HG03025 (cell line): Measurements from ENCODE around the gene POC5.
"Not testable (repeated sequence)": the region's sequence is repeated elsewhere in the genome, so short reads cannot be mapped to it uniquely, and the experiment has no call there.

ENCODE experiments used
- ATAC-seq: cut with Tn5 transposase; IDR thresholded peaks from one replicate; pipeline ENCODE4 v1.9.1; 2021; ENCODE audit warnings: mild to moderate bottlenecking, moderate library complexity; ENCODE audit not compliant: unreplicated experiment, low FRiP score

POC5 gene, protein sequence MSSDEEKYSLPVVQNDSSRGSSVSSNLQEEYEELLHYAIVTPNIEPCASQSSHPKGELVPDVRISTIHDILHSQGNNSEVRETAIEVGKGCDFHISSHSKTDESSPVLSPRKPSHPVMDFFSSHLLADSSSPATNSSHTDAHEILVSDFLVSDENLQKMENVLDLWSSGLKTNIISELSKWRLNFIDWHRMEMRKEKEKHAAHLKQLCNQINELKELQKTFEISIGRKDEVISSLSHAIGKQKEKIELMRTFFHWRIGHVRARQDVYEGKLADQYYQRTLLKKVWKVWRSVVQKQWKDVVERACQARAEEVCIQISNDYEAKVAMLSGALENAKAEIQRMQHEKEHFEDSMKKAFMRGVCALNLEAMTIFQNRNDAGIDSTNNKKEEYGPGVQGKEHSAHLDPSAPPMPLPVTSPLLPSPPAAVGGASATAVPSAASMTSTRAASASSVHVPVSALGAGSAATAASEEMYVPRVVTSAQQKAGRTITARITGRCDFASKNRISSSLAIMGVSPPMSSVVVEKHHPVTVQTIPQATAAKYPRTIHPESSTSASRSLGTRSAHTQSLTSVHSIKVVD

DNA sequence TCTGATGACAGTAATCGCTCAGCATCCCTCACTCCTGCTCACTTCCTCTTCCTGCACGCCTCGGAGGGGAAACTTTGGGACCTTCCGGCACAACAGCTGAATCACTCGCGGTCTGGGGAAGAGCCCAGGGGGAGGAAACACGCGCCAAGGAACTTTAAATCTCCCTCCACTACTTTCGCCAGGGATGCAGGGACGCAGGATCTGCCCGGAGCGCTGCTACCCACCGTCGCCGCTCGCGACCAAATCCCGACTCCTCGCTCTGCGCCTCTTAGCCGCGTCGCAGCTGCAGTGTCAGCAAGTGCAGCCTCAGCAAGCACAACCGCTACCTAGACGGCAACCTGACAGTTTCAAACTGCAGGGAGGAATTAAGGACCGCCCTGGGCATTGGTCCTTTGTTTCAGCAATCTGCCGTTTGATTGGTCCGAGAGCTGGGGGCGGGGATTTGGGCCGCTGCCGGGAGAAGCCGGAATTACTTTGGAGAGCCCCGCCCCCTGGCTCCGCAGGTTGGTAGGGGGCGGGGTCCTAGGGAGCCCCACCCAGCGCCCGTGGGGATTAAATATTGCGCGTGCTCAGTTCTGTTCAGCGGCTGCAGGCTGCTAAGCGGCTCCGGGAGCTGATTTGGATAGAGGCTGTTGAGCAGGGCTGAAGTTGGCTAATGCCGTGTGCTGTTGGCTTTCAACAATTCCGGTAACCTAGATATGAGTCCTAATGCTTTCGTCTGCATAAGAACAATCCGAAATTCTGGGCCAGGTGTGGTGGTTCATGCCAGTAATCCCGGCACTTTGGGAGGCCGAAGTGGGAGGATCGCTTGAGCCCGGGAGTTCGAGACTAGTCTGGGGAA, at the start of gene POC5:
TSS of gene POC5 (minus strand) at position 356 of the 841 bp plus-strand sequence. CDS start 4,500 bp downstream, outside the sequence.
- peak; percentile 97 for ATAC-seq

DNA sequence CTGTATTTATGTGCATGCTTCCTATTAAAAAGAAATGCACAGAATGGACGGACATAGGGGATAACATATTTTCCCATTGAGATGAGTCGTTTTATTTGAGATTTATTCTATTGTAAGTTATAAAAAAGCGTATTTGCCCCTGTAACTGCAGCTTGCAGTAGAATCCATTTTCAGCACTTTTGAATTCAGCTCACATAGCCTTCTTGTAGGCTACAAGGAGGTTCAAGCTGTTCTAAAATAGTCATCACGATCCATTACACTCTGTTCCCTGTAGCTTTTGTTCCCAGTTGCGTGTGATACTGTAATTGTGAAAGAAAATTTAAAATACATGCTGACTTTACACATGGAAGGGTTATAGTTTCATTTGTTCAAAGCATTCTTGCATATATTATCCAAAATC, 40.9 kb upstream of the POC5 start:
- ATAC-seq, result no peak

DNA sequence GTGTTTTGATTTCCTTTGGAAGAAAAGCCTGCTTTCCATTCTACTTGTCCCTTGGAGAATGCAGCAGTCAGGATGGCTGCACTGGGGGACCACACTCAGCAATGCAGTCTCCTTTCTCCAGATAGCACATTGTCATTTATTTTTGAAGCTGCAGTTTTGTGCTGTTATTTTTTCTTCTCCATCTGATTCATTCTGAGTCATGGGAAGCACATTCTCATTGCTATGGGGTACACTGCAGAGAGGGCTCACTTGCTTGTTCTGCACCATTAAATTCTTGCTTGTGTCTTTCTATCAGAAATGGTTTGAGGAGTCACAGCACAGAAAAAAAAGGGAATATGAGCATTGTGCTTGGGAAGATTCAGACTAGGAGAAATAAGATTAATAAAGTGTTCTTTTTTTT, 39.7 kb upstream of the POC5 start:
- no peak for ATAC-seq

DNA sequence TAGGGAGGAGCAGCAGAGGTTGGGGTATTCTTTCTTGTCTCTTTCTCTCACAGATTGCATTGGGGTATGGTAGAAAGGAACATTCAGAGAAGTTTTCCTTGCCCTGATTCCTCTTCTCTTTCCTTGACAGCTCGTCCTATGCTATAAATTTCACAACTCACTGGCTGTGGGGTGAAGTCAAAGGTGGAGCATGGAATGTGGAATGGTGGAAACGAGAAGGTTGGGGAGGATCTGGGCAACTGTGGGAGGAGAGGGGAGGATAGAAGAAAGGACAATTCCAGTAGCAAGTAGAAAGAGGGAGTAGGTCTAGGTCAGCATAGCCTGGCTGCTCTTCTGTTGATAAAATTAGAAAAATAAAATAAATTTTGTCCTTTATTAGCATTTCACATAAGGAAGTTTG, 39.0 kb upstream of the POC5 start:
- ATAC-seq, result no peak

DNA sequence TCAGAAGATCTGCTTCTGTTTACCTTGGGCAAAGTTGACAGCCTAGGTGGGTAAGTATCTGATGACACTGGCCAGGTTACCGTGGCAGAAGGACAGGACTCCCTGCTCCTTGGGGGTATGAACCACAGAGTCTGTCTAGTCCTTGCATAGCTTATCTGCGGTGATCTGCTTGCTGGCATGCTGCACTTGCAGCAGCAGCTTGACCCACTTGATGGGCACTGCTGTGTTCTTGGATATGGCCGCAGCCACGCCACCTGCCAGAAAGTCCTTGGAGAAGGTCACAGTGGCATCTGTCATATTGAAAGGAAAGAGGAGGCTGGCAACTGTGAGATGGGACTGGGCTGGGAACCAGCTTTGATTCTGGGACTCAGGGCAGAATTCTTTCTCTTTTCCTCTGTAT, 35.9 kb upstream of the POC5 start:
- no peak for ATAC-seq

DNA sequence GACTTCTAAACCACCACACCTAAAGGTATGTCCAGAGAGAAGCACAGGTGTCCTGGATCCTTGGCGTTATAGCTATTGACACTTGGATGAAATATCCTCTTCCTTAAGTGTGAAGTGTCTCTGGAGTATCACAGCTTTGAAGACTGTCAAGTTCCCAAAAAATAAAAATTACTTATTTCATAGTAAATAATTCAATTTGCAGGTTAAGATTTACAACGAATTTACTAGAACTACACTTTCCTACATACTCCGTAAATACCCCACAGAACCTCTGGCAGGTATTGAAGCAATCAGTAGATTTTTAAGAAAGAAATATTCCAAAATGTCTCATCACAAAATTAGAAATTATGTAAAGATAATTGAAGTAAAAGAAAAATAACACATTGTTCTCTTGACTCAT, 27.1 kb upstream of the POC5 start:
- no peak for ATAC-seq

DNA sequence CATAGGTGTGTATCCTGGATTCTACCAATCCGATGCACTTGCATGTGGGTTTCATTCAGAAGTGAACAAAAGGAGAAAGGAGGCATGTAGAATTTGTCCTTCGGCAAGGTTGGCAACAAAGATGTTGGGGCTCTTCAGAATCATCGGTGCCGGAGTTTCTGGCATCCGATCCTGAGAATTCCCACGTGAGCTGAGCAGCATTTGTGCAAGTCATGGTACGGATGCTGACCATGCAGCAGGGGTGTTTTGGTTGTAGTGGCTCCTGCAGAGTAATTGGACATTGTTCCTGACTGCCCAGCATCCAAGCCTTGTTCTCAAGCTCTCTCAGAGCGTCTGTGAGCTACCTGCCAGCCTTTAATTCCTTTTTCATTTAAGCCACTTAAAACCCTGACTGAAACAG, 19.0 kb upstream of the POC5 start:
- ATAC-seq, result no peak

DNA sequence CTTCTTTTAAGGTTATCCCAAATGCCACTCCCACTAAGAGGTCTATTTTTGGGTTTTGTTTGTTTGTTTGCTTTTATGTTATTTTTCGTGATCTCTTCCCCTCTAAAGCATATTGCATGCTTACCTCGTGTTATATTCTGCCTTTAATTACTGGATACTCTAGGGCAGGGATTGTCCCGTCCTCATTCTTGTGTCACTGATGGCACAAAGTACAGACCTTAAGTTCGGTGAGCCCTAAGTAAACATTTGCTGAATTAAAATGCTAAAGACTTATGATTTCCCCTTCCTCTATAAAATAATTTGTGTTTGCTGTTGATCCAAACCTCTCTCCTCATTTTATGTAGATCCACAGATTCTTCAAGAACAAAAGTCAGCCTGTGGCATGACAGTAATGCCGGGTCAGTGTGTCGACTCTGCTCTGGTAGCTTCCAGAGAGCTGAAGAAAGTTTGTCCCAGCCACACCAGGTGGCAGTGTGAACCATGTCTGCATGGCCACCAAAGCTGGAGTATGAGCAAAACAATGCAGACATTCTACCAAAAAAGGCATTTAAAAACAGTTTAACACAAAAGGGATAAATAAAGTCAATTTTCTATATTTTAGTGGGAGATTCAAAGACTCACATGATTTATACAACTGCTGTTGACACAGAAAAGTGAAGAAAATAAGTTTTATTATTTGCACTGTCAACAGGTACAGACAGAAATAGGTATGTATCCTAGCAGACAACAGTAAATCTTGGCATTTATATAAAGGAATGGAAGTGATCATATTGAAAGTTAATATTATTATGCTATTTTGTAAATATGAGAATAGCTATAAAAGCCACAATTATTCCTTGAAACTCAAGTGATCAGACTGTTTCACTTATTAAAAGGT, 17.9 kb upstream of the POC5 start:
- no peak for ATAC-seq

DNA sequence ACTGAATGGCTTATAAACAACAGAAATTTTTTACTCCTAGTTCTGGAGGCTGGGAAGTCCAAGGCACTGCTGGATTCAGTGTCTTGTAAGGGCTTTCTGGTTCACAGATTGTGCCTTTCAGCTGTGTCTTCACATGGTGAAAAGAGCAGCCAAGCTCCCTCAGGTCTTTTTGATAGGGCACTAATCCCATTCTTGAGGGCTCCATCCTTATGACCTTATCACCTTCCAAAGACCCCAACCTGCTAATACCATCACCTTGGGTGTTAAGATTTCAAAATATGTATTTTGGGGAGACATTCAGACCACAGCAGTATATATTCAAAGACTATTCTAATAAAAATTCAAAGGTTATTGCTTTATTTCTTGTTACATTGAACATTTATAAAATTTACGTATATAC, 16.5 kb upstream of the POC5 start:
- no peak for ATAC-seq

DNA sequence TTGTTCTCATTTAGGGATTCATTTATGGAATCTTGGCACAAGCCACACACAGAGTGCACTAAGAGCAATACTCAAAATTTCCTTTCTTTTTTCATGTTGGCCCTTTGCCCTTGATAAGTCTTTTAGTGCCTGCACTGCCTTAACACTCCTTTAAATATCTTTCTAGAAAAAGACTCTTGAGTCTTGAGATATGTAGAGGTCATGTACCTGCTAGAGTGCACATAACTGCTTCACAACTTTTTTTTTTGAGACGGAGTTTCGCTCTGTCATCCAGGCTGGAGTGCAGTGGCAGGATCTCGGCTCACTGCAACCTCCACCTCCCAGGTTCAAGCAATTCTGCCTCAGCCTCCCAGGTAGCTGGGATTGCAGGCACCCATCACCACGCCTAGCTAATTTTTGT, 14.3 kb upstream of the POC5 start:
- ATAC-seq, result not testable (repeated sequence)

DNA sequence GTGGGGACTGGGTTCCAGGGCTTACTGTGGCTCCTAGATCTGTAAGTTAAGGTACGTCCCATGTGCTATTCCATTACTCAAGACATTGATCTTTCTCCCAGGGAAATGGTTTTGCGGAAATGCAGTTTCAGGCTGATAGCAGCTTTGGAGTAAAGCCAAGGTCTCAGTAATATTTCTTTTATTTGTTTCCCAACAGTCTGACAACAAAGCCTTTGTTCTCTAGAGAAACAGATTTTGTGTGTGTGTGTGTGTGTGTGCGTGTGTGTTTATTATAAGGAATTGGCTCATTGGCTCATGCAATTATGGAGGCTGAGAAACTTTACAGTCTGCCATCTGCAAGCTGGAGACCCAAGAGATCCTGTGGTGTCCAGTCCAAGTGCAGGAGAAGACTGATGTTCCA, 12.1 kb upstream of the POC5 start:
- ATAC-seq, result no peak

DNA sequence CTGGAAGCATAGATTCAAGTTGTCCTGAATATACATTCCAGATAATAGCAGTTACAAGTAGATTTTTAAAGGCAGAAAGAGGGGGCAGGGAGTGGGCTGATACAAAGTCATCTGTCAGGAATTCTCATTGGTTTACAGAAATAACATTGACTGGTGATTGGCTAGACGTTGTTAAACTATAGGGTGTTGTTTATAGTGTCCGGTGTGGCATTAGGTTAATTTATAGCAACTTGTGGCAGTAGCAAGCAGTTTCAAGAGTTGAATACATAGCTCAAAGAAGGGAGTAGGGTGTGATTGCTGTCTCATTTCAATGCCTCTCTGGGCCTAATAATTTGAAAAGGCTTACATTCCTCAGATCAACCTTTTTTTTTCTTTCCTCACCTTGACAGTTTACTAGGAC, 10.7 kb upstream of the POC5 start:
- ATAC-seq, result no peak

DNA sequence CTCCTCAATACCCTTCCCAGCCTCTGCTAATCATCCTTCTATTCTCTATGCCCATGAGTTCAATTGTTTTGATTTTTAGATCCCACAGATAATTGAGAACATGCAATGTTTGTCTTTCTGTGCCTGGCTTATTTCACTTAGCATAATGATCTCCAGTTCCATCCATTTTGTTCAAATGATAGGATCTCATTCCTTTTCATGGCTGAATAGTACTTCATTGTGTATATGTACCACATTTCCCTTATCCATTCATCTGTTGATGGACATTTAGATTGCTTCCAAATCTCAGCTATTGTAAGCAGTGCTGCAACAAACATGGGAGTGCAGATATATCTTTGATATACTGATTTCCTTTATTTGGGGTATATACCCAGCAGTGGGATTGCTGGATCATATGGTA, 9.0 kb upstream of the POC5 start:
- not testable (repeated sequence) for ATAC-seq

DNA sequence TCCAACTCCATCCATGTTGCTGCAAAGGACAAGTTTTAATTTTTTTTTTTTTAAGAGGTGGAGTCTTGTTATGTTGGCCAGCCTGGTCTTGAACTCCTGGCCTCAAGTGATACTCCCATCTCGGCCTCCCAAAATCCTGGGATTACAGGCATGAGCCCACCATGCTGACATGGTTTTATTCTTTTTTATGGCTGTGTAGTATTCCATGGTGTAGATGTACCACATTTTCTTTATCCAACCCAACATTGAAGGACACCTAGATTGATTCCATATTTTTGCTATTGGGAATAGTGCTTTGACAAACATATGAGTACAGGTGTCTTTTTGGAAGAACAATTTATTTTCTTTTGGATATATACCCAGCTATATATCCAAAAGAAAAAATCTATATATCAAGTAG, 6.1 kb upstream of the POC5 start:
- no peak for ATAC-seq

DNA sequence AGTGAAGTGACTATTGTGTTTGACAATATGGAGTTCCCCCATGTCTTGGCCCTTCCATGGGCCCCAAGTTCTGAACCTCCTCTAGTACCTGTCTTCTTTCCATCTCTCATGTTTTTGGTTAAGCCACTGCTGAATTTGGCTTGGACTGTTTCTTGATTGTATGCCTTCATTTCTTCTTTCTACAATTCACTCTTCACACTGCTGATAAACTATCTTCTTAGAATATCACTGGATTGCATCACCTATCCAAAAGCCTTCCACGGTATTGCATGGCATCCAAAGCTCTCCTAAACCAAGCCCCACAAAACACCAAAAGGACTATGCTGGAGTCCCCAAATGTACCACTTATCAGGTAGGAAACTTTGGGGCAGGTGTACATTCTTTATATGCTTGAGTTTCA, 4.3 kb upstream of the POC5 start:
- ATAC-seq, result no peak

DNA sequence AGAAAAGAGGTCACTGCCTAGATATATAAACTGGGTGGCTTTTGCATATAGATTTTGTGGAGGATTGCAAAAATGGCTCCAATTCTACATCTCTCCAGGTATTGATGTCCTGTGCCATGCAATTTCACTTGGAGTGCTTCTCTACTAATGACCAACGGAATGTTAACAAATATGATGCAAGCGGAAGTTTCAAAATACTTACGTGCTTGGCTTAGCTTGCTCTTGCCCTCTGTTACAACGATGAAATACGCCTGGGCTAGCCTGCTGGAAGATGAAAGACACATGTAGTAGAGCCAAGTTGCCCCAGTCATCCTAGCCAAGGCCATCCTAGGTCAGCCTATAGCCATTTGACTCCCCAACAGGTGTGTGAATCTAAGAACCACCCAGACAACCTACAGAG, 3.6 kb upstream of the POC5 start:
- ATAC-seq, result no peak

DNA sequence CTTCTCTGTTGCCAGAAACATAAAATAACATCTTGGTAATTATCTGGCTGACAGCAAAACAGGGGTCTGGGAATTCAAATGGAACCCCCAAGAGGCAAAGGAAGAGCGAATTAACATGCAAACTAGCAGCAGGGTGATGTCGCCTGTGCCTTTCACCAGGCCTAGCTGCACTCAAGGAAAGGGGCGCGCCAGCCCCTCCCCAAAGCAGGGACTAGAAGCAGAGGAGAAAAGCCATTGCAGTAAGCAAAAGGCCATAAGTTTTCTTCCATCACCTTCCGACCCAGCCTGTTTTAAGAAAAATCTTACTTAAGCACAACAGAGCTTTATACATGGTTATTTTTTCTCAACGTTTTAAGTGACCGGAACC, 539 bp downstream of the POC5 start:
- peak; percentile 3 for ATAC-seq

DNA sequence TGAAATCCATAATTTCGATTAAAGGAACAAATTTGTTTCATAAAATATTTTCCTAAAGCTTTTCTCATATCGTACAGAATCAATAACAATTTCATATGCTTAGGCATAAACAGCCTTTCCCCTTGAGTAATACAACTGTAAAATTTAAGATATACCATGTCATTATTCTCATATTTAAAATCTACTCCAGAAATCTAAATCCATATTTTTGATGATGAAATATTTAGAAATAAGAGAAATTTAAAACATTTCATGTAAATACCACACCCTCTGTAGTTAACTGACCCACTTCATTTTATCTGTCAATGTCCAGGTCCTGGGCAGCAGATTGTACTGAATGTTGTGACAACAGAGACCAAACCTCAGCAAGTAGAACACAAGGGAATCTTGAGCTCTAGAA, 5.1 kb downstream of the POC5 start:
- ATAC-seq, result no peak

DNA sequence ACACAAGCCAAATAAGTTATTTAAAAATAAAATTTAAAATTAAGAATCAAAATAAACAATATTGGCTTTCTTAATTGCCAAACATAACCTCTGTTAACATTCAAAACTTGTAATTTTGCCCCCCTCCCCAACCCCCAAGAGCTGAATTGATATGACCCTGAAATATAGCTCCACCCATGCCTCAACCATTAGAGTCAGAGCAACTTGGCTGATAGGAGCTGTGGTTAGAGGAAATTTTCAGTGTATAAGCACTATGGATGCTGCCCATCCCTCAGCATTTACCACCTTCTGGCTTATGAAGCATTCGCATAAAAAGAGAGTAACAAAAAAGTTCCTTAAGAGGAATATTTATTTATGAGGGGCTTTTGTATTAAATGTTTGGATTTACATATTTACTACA, 6.1 kb downstream of the POC5 start:
- ATAC-seq, result no peak

DNA sequence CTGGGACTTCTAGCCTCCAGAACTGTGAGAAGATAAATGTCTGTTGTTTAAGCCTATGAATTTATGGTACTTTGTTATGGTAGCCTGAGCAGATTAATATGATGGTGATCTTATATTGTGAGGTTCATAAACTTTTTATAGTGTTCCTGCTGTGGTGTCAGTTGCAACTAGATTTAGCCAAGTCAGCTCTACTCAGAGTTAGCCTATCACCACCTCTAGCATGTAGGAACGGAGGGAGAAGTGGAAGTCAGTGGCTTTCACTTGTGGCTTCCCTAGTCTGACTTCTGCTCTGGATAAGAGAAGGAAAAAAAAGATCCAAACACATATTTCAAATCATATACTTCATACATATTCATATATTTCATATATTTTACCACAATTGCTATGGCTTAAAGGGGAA, 6.6 kb downstream of the POC5 start:
- ATAC-seq, result no peak
